ENCODE measurements around the gene GIGYF1. TPM values are rescaled to one million over a fixed set of nuclear protein-coding genes. Genes with fewer than 3 reads are reported as not detected.

The GIGYF1 gene
- total RNA-seq, 2 experiments from 2014 or later = 32.8 to 37.8 TPM

Other genes starting within 250 kb of the GIGYF1 start
- gene SPACDR, start 230.0 kb downstream of the GIGYF1 start, total RNA-seq = 1 to 10 TPM; 2.3 to 2.6 TPM
- gene TSC22D4, start 215.0 kb downstream of the GIGYF1 start, total RNA-seq = 10 to 100 TPM; 46.0 to 48.7 TPM
- gene NYAP1, start 210.3 kb downstream of the GIGYF1 start, total RNA-seq = under 1 TPM; 0.17 to 0.30 TPM
- gene AGFG2, start 155.0 kb downstream of the GIGYF1 start, total RNA-seq = 10 to 100 TPM; 23.4 to 23.9 TPM
- 10 to 100 TPM; 13.7 to 15.7 TPM for gene SAP25, start 120.3 kb downstream of the GIGYF1 start, total RNA-seq
- gene LRCH4, start 108.1 kb downstream of the GIGYF1 start, total RNA-seq = 10 to 100 TPM; 78.0 to 81.2 TPM
- gene FBXO24, start 107.9 kb downstream of the GIGYF1 start, total RNA-seq = 1 to 10 TPM; 1.5 to 2.6 TPM
- 1 to 10 TPM; 5.8 to 6.8 TPM for gene PCOLCE, start 91.9 kb downstream of the GIGYF1 start, total RNA-seq
- 10 to 100 TPM; 12.3 to 13.0 TPM for gene MOSPD3, start 81.7 kb downstream of the GIGYF1 start, total RNA-seq
- gene TFR2, start 52.7 kb downstream of the GIGYF1 start, total RNA-seq = 1 to 10 TPM; 4.2 to 5.1 TPM
- gene ACTL6B, start 37.8 kb downstream of the GIGYF1 start, total RNA-seq = not detected
- gene GNB2, start 20.5 kb downstream of the GIGYF1 start, total RNA-seq = 100 to 1,000 TPM; 221 TPM
- 10 to 100 TPM; 23.2 to 29.6 TPM for gene POP7, start 11.9 kb upstream of the GIGYF1 start, total RNA-seq
- gene EPO, start 26.2 kb upstream of the GIGYF1 start, total RNA-seq = not detected
- gene ZAN, start 39.3 kb upstream of the GIGYF1 start, total RNA-seq = not detected
- 1 to 10 TPM; 5.9 to 6.0 TPM for gene EPHB4, start 133.3 kb upstream of the GIGYF1 start, total RNA-seq
- 10 to 100 TPM; 10.1 to 10.5 TPM for gene SLC12A9, start 158.5 kb upstream of the GIGYF1 start, total RNA-seq
- 10 to 100 TPM; 19.8 to 21.0 TPM for gene TRIP6, start 173.1 kb upstream of the GIGYF1 start, total RNA-seq
- gene SRRT, start 180.9 kb upstream of the GIGYF1 start, total RNA-seq = 100 to 1,000 TPM; 166 to 169 TPM
- gene UFSP1, start 195.5 kb upstream of the GIGYF1 start, total RNA-seq = 1 to 10 TPM in 1 of 2 experiments, under 1 TPM in 1; 0.64 to 1.4 TPM
- gene ACHE, start 201.6 kb upstream of the GIGYF1 start, total RNA-seq = not detected